Left lobe of liver (tissue), 2 donors: Measurements from ENCODE around the gene NFU1. TPM values are rescaled to one million over a fixed set of nuclear protein-coding genes. Genes with fewer than 3 reads are reported as not detected.

ENCODE experiments used
- ATAC-seq: fragments of 200-7000 bp; cut with Tn5 transposase; one replicate; pipeline ENCODE4 v1.9.1; 2020; ENCODE audit warnings: mild to moderate bottlenecking, moderate library complexity
- DNase-seq: peaks from one replicate; pipeline ENCODE4 v3.0.0-alpha.2; 2020; ENCODE audit warnings: low spot score
- total RNA-seq: library from RNA; stranded (reverse); gene quantifications from one replicate; pipeline ENCODE4 v1.2.1, GENCODE V29; 2021
- donor health status: DM: no; HTN: no; CAD: no; lungs with moderate emphysema.
- donor health status: DM: no; HTN: yes; CAD: no.

Gene NFU1
- total RNA-seq, 1 donor from 2014 or later = 12.0 TPM

DNA sequence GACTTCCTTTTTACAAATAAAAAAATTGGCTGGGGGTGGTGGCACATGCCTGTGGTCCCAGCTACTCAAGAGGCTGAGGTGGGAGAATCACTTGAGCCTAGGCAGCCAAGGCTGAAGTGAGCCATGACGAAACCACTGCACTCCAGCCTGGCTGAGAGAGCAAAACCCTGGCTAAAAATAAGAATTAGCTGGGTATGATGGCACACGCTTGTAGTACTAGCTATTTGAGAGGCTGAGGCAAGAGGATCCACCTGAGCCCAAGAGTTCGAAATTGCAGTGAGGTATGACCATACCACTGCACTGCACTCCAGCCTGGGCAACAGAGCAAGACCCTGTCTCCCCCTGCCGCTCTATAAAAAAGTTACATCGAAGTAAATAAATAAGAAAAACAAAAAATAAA, 83.9 kb downstream of the NFU1 start:
- ATAC-seq (no peak), DNase-seq (no peak)

DNA sequence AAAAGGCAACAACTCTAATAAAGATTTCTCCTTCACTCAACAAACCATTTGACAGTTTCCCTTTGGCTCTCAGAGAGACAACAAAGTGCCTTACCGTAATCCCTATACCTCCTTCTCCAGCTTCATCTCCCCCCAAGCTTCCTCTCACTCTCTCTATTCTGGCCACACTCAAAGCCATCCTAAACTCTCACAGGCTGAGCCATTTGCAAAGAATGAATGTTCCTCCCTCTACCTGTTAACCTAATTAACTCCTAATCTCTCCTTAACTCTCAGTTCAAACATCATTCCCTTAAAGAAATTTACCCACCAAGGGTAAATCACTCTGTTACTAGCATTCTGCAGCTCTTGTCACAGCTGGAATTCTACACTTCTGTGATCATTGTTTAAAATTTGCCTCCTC, 88.5 kb downstream of the NFU1 start:
- DNase-seq (no peak), ATAC-seq (no peak)

Other genes starting within 250 kb of the NFU1 start
- gene GFPT1, start 50.2 kb downstream of the NFU1 start, total RNA-seq = 29.5 TPM
- 16.2 TPM for gene AAK1, start 206.3 kb upstream of the NFU1 start, total RNA-seq